Measurements from ENCODE around the gene SLC45A1. TPM values are rescaled to one million over a fixed set of nuclear protein-coding genes. Genes with fewer than 3 reads are reported as not detected.

Gene SLC45A1
- total RNA-seq, 6 donors from 2014 or later: 0.91 to 1.4 (median 1.0) TPM; not detected in 2

DNA sequence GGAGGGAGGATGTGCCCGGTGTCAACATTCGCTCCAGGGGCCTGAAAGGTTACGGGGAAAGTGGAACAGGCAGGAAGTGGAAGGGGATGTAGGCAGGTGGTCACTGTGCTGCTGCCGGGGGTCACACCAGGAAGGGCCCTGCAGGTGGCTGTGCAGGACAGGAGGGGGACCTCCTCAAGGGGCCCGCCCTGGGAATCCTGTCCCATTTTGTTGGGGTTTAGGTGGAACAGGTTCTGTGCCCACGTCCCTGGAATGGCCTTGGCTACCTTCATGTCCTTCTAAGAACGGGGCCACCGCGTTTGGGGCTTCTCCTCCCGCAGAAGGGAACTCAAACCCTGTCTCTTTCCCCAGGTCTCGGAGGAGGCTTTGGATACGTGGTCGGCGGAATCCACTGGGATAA, 11.9 kb downstream of the SLC45A1 start:
- TF ChIP-seq POLR2AphosphoS5 (IDR thresholded peaks at IDR 0.05) (no peak), POLR2A (IDR thresholded peaks at IDR 0.05) (no peak), EP300 (IDR thresholded peaks at IDR 0.05) (no peak)
- Histone ChIP-seq H3K27me3 (no peaks in the 10 kb centered on the region), H3K36me3 (peaks cover 0 to 3% (median 0%) of the 10 kb centered on the region in 4 donors), H3K4me1 (no peaks in the 10 kb centered on the region), H3K4me3 (no peak overlapping the region), H3K9me3 (no peaks in the 10 kb centered on the region), H3K27ac (no peak overlapping the region)
- ATAC-seq (ENCODE audit: low FRiP score in 2 of 2) (no peak), DNase-seq (no peak)
- 86 to 88% methylated on average over 13 to 14 of the region's 14 CpGs for WGBS, 2 donors

DNA sequence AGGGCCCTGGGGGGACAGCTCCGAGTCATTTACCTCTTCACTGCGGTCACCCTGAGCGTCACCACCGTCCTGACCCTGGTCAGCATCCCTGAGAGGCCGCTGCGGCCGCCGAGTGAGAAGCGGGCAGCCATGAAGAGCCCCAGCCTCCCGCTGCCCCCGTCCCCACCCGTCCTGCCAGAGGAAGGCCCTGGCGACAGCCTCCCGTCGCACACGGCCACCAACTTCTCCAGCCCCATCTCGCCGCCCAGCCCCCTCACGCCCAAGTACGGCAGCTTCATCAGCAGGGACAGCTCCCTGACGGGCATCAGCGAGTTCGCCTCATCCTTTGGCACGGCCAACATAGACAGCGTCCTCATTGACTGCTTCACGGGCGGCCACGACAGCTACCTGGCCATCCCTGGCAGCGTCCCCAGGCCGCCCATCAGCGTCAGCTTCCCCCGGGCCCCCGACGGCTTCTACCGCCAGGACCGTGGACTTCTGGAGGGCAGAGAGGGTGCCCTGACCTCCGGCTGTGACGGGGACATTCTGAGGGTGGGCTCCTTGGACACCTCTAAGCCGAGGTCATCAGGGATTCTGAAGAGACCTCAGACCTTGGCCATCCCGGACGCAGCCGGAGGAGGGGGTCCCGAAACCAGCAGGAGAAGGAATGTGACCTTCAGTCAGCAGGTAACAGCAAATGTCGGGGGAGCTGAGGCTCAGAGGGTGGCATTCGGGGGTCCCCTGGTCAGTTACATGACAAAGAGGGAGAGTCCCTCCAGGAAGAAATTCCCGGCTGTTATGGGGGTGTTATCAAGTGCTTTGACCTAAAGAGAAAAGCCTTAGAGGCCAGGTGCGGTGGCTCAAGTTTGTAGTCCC, 12.6 kb downstream of the SLC45A1 start:
- TF ChIP-seq POLR2AphosphoS5 (IDR thresholded peaks at IDR 0.05) (no peak), EP300 (IDR thresholded peaks at IDR 0.05) (no peak), POLR2A (IDR thresholded peaks at IDR 0.05) (no peak)
- TF ChIP-seq, protein P1, sequence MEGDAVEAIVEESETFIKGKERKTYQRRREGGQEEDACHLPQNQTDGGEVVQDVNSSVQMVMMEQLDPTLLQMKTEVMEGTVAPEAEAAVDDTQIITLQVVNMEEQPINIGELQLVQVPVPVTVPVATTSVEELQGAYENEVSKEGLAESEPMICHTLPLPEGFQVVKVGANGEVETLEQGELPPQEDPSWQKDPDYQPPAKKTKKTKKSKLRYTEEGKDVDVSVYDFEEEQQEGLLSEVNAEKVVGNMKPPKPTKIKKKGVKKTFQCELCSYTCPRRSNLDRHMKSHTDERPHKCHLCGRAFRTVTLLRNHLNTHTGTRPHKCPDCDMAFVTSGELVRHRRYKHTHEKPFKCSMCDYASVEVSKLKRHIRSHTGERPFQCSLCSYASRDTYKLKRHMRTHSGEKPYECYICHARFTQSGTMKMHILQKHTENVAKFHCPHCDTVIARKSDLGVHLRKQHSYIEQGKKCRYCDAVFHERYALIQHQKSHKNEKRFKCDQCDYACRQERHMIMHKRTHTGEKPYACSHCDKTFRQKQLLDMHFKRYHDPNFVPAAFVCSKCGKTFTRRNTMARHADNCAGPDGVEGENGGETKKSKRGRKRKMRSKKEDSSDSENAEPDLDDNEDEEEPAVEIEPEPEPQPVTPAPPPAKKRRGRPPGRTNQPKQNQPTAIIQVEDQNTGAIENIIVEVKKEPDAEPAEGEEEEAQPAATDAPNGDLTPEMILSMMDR (IDR thresholded peaks at IDR 0.05): no peak
- peaks cover 0 to 3% (median 0%) of the 10 kb centered on the region in 4 donors for H3K36me3 ChIP-seq
- ATAC-seq (ENCODE audit: low FRiP score in 2 of 2): no peak
- H3K4me1 ChIP-seq: no peaks in the 10 kb centered on the region
- DNase-seq: peak in 1 of 2 donors; percentile 73
- no peak overlapping the region for H3K27ac ChIP-seq
- H3K9me3 ChIP-seq: no peaks in the 10 kb centered on the region
- WGBS, 2 donors: 89 to 96% methylated on average over 31 of the region's 47 CpGs
- no peak overlapping the region for H3K4me3 ChIP-seq
- no peaks in the 10 kb centered on the region for H3K27me3 ChIP-seq

DNA sequence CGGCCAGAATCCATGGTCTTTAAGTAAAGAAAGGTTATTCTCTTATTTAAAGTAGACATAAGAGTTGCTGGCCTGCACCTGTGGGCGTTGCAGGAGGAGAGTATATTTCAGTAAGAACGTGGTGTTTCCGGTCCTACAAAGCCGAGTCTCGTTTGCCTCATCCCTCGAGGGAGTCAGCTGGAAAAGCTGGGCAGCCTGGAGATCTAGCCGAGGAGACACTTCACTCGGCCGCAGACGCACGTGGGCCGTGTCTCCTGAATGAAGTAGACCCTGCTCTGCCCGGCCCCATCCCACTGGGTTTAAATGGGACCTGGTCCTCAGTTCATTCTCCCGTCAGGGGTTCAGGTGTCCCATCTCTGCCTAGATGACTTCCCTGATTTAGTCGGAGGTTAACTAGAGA, 14.9 kb downstream of the SLC45A1 start:
- TF ChIP-seq, protein P1 (IDR thresholded peaks at IDR 0.05): no peak
- TF ChIP-seq POLR2A (IDR thresholded peaks at IDR 0.05): no peak
- no peak for TF ChIP-seq EP300 (IDR thresholded peaks at IDR 0.05)
- TF ChIP-seq POLR2AphosphoS5 (IDR thresholded peaks at IDR 0.05): no peak

DNA sequence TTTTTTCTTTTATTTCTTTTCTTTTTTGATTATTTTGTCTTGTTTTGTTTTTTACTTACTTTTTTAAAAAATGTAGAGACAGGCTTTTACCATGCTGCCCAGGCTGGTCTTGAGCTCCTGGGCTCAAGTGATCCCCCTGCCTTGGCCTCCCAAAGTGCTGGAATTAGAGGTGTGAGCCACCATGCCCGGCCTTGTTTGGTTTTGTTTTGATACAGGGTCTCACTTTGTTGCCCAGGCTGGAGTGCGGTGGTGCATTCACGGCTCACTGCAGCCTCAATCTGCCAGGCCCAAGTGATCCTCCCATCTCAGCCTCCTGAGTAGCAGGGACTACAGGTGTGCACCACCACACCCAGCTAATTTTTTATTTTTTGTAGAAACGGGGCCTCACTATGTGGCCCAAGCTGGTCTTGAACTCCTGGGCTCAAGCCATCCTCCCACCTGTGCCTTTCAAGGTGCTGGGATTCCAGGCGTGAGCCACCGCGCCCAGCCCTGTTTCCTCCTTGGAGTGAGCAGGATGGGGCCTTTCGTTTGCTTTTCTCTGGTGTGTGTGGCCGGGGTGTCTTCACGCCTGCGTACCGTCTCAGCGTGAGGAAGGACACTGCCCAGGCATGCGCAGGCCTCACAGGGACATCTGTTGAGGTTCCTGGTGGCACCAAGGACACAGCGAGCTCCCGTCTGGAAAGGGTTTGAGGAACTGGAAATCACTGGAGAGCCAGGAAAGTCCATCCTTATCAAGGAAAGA, 15.5 kb downstream of the SLC45A1 start:
- Histone ChIP-seq H3K36me3 (no peaks in the 10 kb centered on the region), H3K27ac (no peak overlapping the region), H3K4me1 (no peaks in the 10 kb centered on the region), H3K4me3 (no peak overlapping the region), H3K9me3 (no peaks in the 10 kb centered on the region), H3K27me3 (no peaks in the 10 kb centered on the region)
- ATAC-seq (ENCODE audit: low FRiP score in 2 of 2): no peak
- WGBS, 2 donors: 86 to 92% methylated on average over 12 to 16 of the region's 16 CpGs
- DNase-seq: no peak
- no peak for TF ChIP-seq EP300 (IDR thresholded peaks at IDR 0.05)
- no peak for TF ChIP-seq POLR2AphosphoS5 (IDR thresholded peaks at IDR 0.05)
- TF ChIP-seq, protein P1 (IDR thresholded peaks at IDR 0.05): no peak
- TF ChIP-seq POLR2A (IDR thresholded peaks at IDR 0.05): no peak

More for the DNA sequence above, 14.9 kb downstream of the SLC45A1 start:
- no peaks in the 10 kb centered on the region for H3K27me3 ChIP-seq
- H3K27ac ChIP-seq: no peak overlapping the region
- no peak for DNase-seq
- ATAC-seq (ENCODE audit: low FRiP score in 2 of 2): no peak
- 93 to 95% methylated on average over 16 of the region's 16 CpGs for WGBS, 2 donors
- no peaks in the 10 kb centered on the region for H3K36me3 ChIP-seq
- H3K4me1 ChIP-seq: no peaks in the 10 kb centered on the region
- H3K4me3 ChIP-seq: no peak overlapping the region
- no peaks in the 10 kb centered on the region for H3K9me3 ChIP-seq

DNA sequence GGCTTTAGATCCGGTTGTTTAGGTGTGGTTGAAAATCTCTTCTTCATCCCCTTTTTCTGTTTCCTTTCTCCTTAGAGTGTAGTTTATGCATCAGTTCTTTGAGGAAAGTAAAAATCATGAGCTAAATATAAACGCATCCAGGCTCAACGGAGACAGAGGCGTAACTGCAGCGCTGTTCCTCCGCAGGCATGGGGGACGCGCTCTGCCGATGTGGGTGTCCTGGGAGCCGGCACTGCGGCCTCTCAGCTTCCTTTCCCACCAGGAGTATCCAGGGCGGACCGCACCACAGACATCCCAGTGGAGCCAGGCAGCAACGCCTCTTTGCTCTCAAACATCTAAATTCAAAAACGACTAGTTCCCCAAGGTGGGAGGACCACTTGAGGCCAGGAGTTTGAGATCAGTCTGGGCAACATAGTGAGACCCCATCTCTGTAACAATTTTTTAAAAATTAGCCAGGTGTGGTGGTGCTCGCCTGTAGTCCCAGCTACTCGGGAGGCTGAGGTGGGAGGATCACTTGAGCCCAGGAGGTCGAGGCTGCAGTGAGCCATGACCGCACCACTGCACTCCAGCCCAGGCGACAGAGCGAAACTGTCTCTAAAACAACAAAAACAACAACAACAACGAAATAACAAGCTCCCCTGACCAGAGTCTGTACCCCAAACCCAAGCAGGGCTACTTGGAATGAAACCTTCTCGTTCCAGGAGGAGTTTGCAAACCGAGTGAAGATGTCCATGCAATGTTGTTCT, 16.4 kb downstream of the SLC45A1 start:
- ATAC-seq (ENCODE audit: low FRiP score in 2 of 2): no peak
- WGBS, 2 donors: 93 to 94% methylated on average over 24 of the region's 24 CpGs
- Histone ChIP-seq H3K9me3 (no peaks in the 10 kb centered on the region), H3K27ac (no peak overlapping the region), H3K4me1 (no peaks in the 10 kb centered on the region), H3K27me3 (no peaks in the 10 kb centered on the region), H3K36me3 (no peaks in the 10 kb centered on the region), H3K4me3 (no peak overlapping the region)
- TF ChIP-seq EP300 (IDR thresholded peaks at IDR 0.05) (no peak), POLR2AphosphoS5 (IDR thresholded peaks at IDR 0.05) (no peak), POLR2A (IDR thresholded peaks at IDR 0.05) (no peak)
- TF ChIP-seq, protein P1 (IDR thresholded peaks at IDR 0.05): no peak
- no peak for DNase-seq

Measured in upper lobe of left lung (tissue), 6 donors.